ENCODE data around the gene MT3. TPM values are rescaled to one million over a fixed set of nuclear protein-coding genes. Genes with fewer than 3 reads are reported as not detected.
A peak's percentile ranks its signal among the peaks of the same experiment; 100 is the strongest.

MT3 gene
- total and polyA plus RNA-seq, 2 of the 13 experiments (the other 11 are each of a cell fraction or from before 2014, with no cell fraction given) = not detected

- TF ChIP-seq RERE (CRISPR knock-in tag; IDR thresholded peaks at IDR 0.05; ENCODE audit: low read depth) = no peak
- no peak; the same call in none of the 2 replicates for TF ChIP-seq ARHGAP35 (CRISPR knock-in tag; IDR thresholded peaks at IDR 0.05; ENCODE audit: borderline replicate concordance)
- peak; percentile 97 for TF ChIP-seq ZGPAT (CRISPR knock-in tag; IDR thresholded peaks at IDR 0.05)
- 0 out of 2 replicates have a peak, but pooled peaks have one; percentile 5 for TF ChIP-seq ELF1 (CRISPR knock-in tag; IDR thresholded peaks at IDR 0.05)
- peak; percentile 99 for TF ChIP-seq MYPOP (CRISPR knock-in tag; IDR thresholded peaks at IDR 0.05)
- no peak for TF ChIP-seq TOE1 (CRISPR knock-in tag; IDR thresholded peaks at IDR 0.05)
- TF ChIP-seq DNMT3B (CRISPR knock-in tag; conservative IDR thresholded peaks at IDR 0.05) = no peak
- peak; percentile 44; the same call in 1 of the 2 replicates for TF ChIP-seq ZNF780A (CRISPR knock-in tag; IDR thresholded peaks at IDR 0.05)
- TF ChIP-seq ZBTB8A (CRISPR knock-in tag; IDR thresholded peaks at IDR 0.05; ENCODE audit: borderline replicate concordance, low read depth) = no peak
- no peak for TF ChIP-seq PBX3 (CRISPR knock-in tag; IDR thresholded peaks at IDR 0.05; ENCODE audit: borderline replicate concordance)
- no peak for TF ChIP-seq LCORL (IDR thresholded peaks at IDR 0.05)
- peak; percentile 75; the same call in 1 of the 2 replicates for TF ChIP-seq LCORL (CRISPR knock-in tag; IDR thresholded peaks at IDR 0.05)
- no peak; the same call in 1 of the 2 replicates for TF ChIP-seq GLI4 (CRISPR knock-in tag; IDR thresholded peaks at IDR 0.05; ENCODE audit: borderline replicate concordance)
- peak; percentile 71; the same call in 1 of the 2 replicates for TF ChIP-seq SMYD3 (CRISPR knock-in tag; IDR thresholded peaks at IDR 0.05)
- no peak; the same call in 1 of the 2 replicates for TF ChIP-seq TSC22D2 (CRISPR knock-in tag; IDR thresholded peaks at IDR 0.05; ENCODE audit: borderline replicate concordance)
- peak; percentile 32; the same call in 1 of the 2 replicates for TF ChIP-seq TOPORS (CRISPR knock-in tag; IDR thresholded peaks at IDR 0.05)
- peak; percentile 52; the same call in 1 of the 2 replicates for TF ChIP-seq ZNF724P (CRISPR knock-in tag; IDR thresholded peaks at IDR 0.05; ENCODE audit: borderline replicate concordance)
- peak; percentile 38 for TF ChIP-seq TARDBP (CRISPR knock-in tag; IDR thresholded peaks at IDR 0.05)
- peak; percentile 36; the same call in 1 of the 2 replicates for TF ChIP-seq ZNF501 (CRISPR knock-in tag; IDR thresholded peaks at IDR 0.05)
- TF ChIP-seq ZNF878 (CRISPR knock-in tag; IDR thresholded peaks at IDR 0.05) = no peak; the same call in none of the 2 replicates
These were observed 18.9 kb downstream of the MT3 start, which contains the start of gene MT2A (continued) for GRCh38 chr16:56608043-56608875.

Data from HepG2 (cell line).